ENCODE measurements around the gene CASZ1.

CASZ1 gene

DNA sequence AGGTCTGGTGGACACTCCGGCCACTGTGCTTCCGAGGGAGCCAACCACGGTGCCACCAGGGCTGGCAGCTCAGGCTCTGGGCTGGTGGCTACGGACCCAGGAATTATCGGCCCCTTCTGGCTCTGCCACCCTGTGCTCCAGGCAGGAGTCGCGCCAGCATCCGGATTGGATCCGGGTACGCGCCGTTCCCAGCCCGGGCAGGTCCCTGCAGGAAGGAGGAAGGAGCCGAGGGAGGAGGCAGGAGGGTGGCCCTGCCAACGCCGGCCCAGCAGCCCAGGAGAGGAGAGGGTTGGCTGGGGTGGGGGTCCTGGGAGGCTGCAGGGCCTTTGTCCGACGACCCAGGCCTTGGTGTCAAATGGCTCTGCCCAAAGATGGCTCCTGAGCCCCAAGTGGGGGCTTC lies 160.5 kb downstream of the CASZ1 start:
- Histone ChIP-seq H4K8ac (ENCODE audit: low read length) (no peak overlapping the region), H3K9me3 (ENCODE audit: control insufficient read depth, low read length) (no peaks in the 10 kb centered on the region), H2BK12ac (ENCODE audit: low read length in 2 of 2) (no peak overlapping the region), H3K4me2 (ENCODE audit: low read length, poor library complexity, severe bottlenecking) (no peak overlapping the region), H2BK5ac (ENCODE audit: low read depth, low read length, poor library complexity, severe bottlenecking) (no peak overlapping the region), H2BK120ac (ENCODE audit: low read depth, low read length) (no peak overlapping the region), H2AFZ (ENCODE audit: low read depth, low read length) (no peak overlapping the region), H3K79me1 (replicated peaks; ENCODE audit: low read length, poor library complexity, severe bottlenecking) (peaks cover 2% of the 10 kb centered on the region), H3K4me3 (ENCODE audit: insufficient read depth in 1 of 2, low read depth in 1 of 2, low read length in 2 of 2) (no peak overlapping the region), H3K9ac (ENCODE audit: low read length) (no peak overlapping the region), H4K91ac (ENCODE audit: low read length) (no peak overlapping the region), H3K23ac (ENCODE audit: low read length in 2 of 2) (no peak overlapping the region), H3K14ac (ENCODE audit: low read length in 2 of 2) (no peak overlapping the region), H2BK15ac (ENCODE audit: low read depth, poor library complexity, severe bottlenecking) (no peak overlapping the region), H2AK5ac (ENCODE audit: low read length, severe bottlenecking) (no peak overlapping the region), H3K4ac (ENCODE audit: low read depth in 1 of 2, low read length in 2 of 2) (no peak overlapping the region), H3K27ac (ENCODE audit: low read length, poor library complexity, severe bottlenecking) (no peak overlapping the region), H3K4me1 (ENCODE audit: control insufficient read depth, insufficient read depth, low read depth, low read length) (peaks cover 37% of the 10 kb centered on the region), H3K27me3 (ENCODE audit: control insufficient read depth in 1 of 2, insufficient read depth in 1 of 2, low read length in 2 of 2) (peaks cover 0 to 33% of the 10 kb centered on the region in 2 experiments), H3K18ac (ENCODE audit: low read depth in 1 of 2, low read length in 2 of 2) (no peak overlapping the region), H3K36me3 (ENCODE audit: control insufficient read depth in 1 of 2, insufficient read depth in 2 of 2, low read depth in 1 of 2, low read length in 2 of 2) (peaks cover 3 to 24% of the 10 kb centered on the region in 2 experiments)
- no peak for DNase-seq
- 96% methylated on average over 18 of the region's 18 CpGs for WGBS

GRCh38 chr1:10635085-10635896 lies 161.2 kb downstream of the CASZ1 start:
- no peak for DNase-seq
- Histone ChIP-seq H3K4me3 (ENCODE audit: insufficient read depth in 1 of 2, low read depth in 1 of 2, low read length in 2 of 2) (no peak overlapping the region), H2BK5ac (ENCODE audit: low read depth, low read length, poor library complexity, severe bottlenecking) (no peak overlapping the region), H3K18ac (ENCODE audit: low read depth in 1 of 2, low read length in 2 of 2) (no peak overlapping the region), H3K27me3 (ENCODE audit: control insufficient read depth in 1 of 2, insufficient read depth in 1 of 2, low read length in 2 of 2) (peaks cover 0 to 27% of the 10 kb centered on the region in 2 experiments), H3K36me3 (ENCODE audit: control insufficient read depth in 1 of 2, insufficient read depth in 2 of 2, low read depth in 1 of 2, low read length in 2 of 2) (peaks cover 3 to 31% of the 10 kb centered on the region in 2 experiments), H4K91ac (ENCODE audit: low read length) (no peak overlapping the region), H4K8ac (ENCODE audit: low read length) (no peak overlapping the region), H2BK12ac (ENCODE audit: low read length in 2 of 2) (no peak overlapping the region), H3K4ac (ENCODE audit: low read depth in 1 of 2, low read length in 2 of 2) (no peak overlapping the region), H3K23ac (ENCODE audit: low read length in 2 of 2) (no peak overlapping the region), H3K14ac (ENCODE audit: low read length in 2 of 2) (no peak overlapping the region), H3K4me2 (ENCODE audit: low read length, poor library complexity, severe bottlenecking) (no peak overlapping the region), H2BK120ac (ENCODE audit: low read depth, low read length) (no peak overlapping the region), H3K79me1 (replicated peaks; ENCODE audit: low read length, poor library complexity, severe bottlenecking) (peaks cover 2% of the 10 kb centered on the region), H3K9me3 (ENCODE audit: control insufficient read depth, low read length) (no peaks in the 10 kb centered on the region), H2AFZ (ENCODE audit: low read depth, low read length) (no peak overlapping the region), H2BK15ac (ENCODE audit: low read depth, poor library complexity, severe bottlenecking) (no peak overlapping the region), H3K27ac (ENCODE audit: low read length, poor library complexity, severe bottlenecking) (no peak overlapping the region), H3K4me1 (ENCODE audit: control insufficient read depth, insufficient read depth, low read depth, low read length) (peaks cover 40% of the 10 kb centered on the region), H2AK5ac (ENCODE audit: low read length, severe bottlenecking) (no peak overlapping the region), H3K9ac (ENCODE audit: low read length) (peak overlapping the region; percentile 5)
- WGBS = 92% methylated on average over 19 of the region's 23 CpGs

DNA sequence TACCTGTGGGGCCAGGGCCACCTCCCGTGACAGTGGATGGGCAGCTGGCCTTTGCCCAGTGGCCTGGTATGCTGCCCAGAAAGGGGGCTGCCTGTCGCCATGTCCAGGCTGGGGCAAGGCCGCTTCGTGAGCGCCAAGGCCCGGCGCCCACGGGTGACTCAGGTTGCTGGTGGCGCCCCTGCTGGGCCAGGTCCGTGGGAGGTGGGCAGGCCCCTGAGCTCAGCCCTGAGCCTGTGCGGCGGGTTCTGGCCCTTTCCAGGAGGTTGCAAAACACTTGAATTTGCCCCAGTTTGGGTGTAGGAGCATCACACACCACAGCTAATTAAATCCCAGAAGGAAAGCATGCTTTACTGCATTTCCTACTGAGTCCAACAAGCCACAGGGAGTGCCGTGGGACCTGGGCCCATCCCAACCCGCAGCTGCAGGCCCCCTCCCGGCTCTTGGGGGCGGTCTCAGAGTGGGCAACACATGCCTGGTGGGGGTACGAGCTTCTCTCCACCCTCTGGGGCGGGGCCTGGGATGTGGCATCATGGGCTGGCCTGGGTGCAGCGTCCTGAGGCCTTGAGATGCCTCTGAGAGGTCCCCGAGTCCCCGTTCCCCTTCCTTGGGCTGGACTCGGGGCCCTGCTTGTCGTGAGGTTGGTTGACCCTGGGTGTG lies 161.9 kb downstream of the CASZ1 start:
- Histone ChIP-seq H2BK5ac (ENCODE audit: low read depth, low read length, poor library complexity, severe bottlenecking) (no peak overlapping the region), H2AK5ac (ENCODE audit: low read length, severe bottlenecking) (no peak overlapping the region), H3K27me3 (ENCODE audit: control insufficient read depth in 1 of 2, insufficient read depth in 1 of 2, low read length in 2 of 2) (peaks cover 0 to 20% of the 10 kb centered on the region in 2 experiments), H3K4me1 (ENCODE audit: control insufficient read depth, insufficient read depth, low read depth, low read length) (peaks cover 37% of the 10 kb centered on the region), H3K9me3 (ENCODE audit: control insufficient read depth, low read length) (no peaks in the 10 kb centered on the region), H4K91ac (ENCODE audit: low read length) (no peak overlapping the region), H3K27ac (ENCODE audit: low read length, poor library complexity, severe bottlenecking) (no peak overlapping the region), H4K8ac (ENCODE audit: low read length) (no peak overlapping the region), H3K14ac (ENCODE audit: low read length in 2 of 2) (no peak overlapping the region), H3K4me3 (ENCODE audit: insufficient read depth in 1 of 2, low read depth in 1 of 2, low read length in 2 of 2) (no peak overlapping the region), H2BK12ac (ENCODE audit: low read length in 2 of 2) (no peak overlapping the region), H2AFZ (ENCODE audit: low read depth, low read length) (no peak overlapping the region), H2BK120ac (ENCODE audit: low read depth, low read length) (no peak overlapping the region), H2BK15ac (ENCODE audit: low read depth, poor library complexity, severe bottlenecking) (no peak overlapping the region), H3K79me1 (replicated peaks; ENCODE audit: low read length, poor library complexity, severe bottlenecking) (peaks cover 2% of the 10 kb centered on the region), H3K23ac (ENCODE audit: low read length in 2 of 2) (no peak overlapping the region), H3K36me3 (ENCODE audit: control insufficient read depth in 1 of 2, insufficient read depth in 2 of 2, low read depth in 1 of 2, low read length in 2 of 2) (peaks cover 3 to 38% of the 10 kb centered on the region in 2 experiments), H3K4ac (ENCODE audit: low read depth in 1 of 2, low read length in 2 of 2) (no peak overlapping the region), H3K18ac (ENCODE audit: low read depth in 1 of 2, low read length in 2 of 2) (no peak overlapping the region), H3K4me2 (ENCODE audit: low read length, poor library complexity, severe bottlenecking) (no peak overlapping the region), H3K9ac (ENCODE audit: low read length) (no peak overlapping the region)
- WGBS = 83% methylated on average over 22 of the region's 23 CpGs
- DNase-seq = no peak

DNA sequence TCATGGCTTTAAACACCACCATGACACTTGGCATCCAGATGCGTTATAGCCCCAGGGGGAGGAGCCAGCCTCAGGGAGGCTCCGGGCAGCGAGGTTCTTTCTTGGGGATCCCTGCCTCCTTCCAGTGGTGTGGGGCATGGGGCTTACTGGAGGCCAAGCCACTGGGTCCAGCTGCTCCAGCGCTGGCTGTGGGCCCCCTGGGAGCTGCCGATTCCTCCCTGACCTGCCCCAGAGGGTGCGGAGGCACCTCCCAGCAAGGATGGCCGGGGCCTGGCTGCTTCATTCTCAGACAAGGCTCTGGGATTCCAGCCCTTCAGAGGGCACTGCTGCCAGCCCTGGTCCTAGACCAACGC lies 162.4 kb downstream of the CASZ1 start:
- peak overlapping the region; percentile 10 for H4K91ac ChIP-seq (ENCODE audit: low read length)
- WGBS = 95% methylated on average over 8 of the region's 8 CpGs
- H2BK120ac ChIP-seq (ENCODE audit: low read depth, low read length) = no peak overlapping the region
- H3K27ac ChIP-seq (ENCODE audit: low read length, poor library complexity, severe bottlenecking) = no peak overlapping the region
- no peak overlapping the region for H4K8ac ChIP-seq (ENCODE audit: low read length)
- H2BK15ac ChIP-seq (ENCODE audit: low read depth, poor library complexity, severe bottlenecking) = no peak overlapping the region
- no peak overlapping the region for H3K4ac ChIP-seq (ENCODE audit: low read depth in 1 of 2, low read length in 2 of 2)
- H3K4me3 ChIP-seq (ENCODE audit: insufficient read depth in 1 of 2, low read depth in 1 of 2, low read length in 2 of 2) = no peak overlapping the region
- no peak overlapping the region for H3K14ac ChIP-seq (ENCODE audit: low read length in 2 of 2)
- H3K36me3 ChIP-seq (ENCODE audit: control insufficient read depth in 1 of 2, insufficient read depth in 2 of 2, low read depth in 1 of 2, low read length in 2 of 2) = peaks cover 3 to 43% of the 10 kb centered on the region in 2 experiments
- no peak overlapping the region for H3K18ac ChIP-seq (ENCODE audit: low read depth in 1 of 2, low read length in 2 of 2)
- peaks cover 2% of the 10 kb centered on the region for H3K79me1 ChIP-seq (replicated peaks; ENCODE audit: low read length, poor library complexity, severe bottlenecking)
- no peak overlapping the region for H2BK5ac ChIP-seq (ENCODE audit: low read depth, low read length, poor library complexity, severe bottlenecking)
- no peak overlapping the region for H3K23ac ChIP-seq (ENCODE audit: low read length in 2 of 2)
- no peaks in the 10 kb centered on the region for H3K9me3 ChIP-seq (ENCODE audit: control insufficient read depth, low read length)
- no peak overlapping the region for H2AFZ ChIP-seq (ENCODE audit: low read depth, low read length)
- no peak overlapping the region for H3K9ac ChIP-seq (ENCODE audit: low read length)
- H3K4me2 ChIP-seq (ENCODE audit: low read length, poor library complexity, severe bottlenecking) = no peak overlapping the region
- no peak overlapping the region for H2BK12ac ChIP-seq (ENCODE audit: low read length in 2 of 2)
- no peak for DNase-seq
- H2AK5ac ChIP-seq (ENCODE audit: low read length, severe bottlenecking) = no peak overlapping the region
- peaks cover 33% of the 10 kb centered on the region for H3K4me1 ChIP-seq (ENCODE audit: control insufficient read depth, insufficient read depth, low read depth, low read length)
- peaks cover 0 to 16% of the 10 kb centered on the region in 2 experiments for H3K27me3 ChIP-seq (ENCODE audit: control insufficient read depth in 1 of 2, insufficient read depth in 1 of 2, low read length in 2 of 2)

Measured in mesenchymal stem cell (in vitro differentiated cells and primary cell).